Activated CD8-positive, alpha-beta memory T cell treated with anti-CD3 and anti-CD28 coated beads, Interleukin-2, amount 10 ng/mL, durations not matched to agents 7 days and 5 days (primary cell): Measurements from ENCODE around the gene MCUB. TPM values are rescaled to one million over a fixed set of nuclear protein-coding genes. Genes with fewer than 3 reads are reported as not detected.
A peak's percentile ranks its signal among the peaks of the same experiment; 100 is the strongest.

Experiments
- ATAC-seq: fragments of 150-1000 bp; cut with Tn5 transposase; one replicate; pipeline ENCODE4 v1.10.0; 2021; ENCODE audit warnings: moderate library complexity
- CTCF ChIA-PET: fragments of 350-600 bp; sonication (Branson Sonifier 250); formaldehyde crosslinking; loops from one replicate; lab custom pipeline; 2021; ENCODE audit warnings: antibody characterized with exemption; lab: Charles Lee
- DNase-seq: peaks from one replicate; pipeline ENCODE4 v3.0.0-alpha.2; 2020
- H3K27ac Mint-ChIP-seq: one replicate; pipeline ENCODE4 v1.8.0; 2021; ENCODE audit warnings: mild to moderate bottlenecking, mixed read lengths
- H3K27me3 Mint-ChIP-seq: one replicate; pipeline ENCODE4 v1.8.0; 2021; ENCODE audit warnings: mixed read lengths
- H3K36me3 Mint-ChIP-seq: one replicate; pipeline ENCODE4 v1.8.0; 2021; ENCODE audit warnings: mild to moderate bottlenecking, mixed read lengths
- H3K4me1 Mint-ChIP-seq: one replicate; pipeline ENCODE4 v1.8.0; 2021; ENCODE audit warnings: mixed read lengths
- H3K4me3 Mint-ChIP-seq: one replicate; pipeline ENCODE4 v1.8.0; 2021; ENCODE audit warnings: mild to moderate bottlenecking, moderate library complexity, mixed read lengths
- H3K9me3 Mint-ChIP-seq: one replicate; pipeline ENCODE4 v1.8.0; 2022; ENCODE audit warnings: low read depth, mixed read lengths
- total RNA-seq, 2 experiments: library from RNA; stranded (reverse); gene quantifications; one replicate each; pipeline ENCODE4 v1.2.3, GENCODE V29; 2021

Gene MCUB
- total RNA-seq, 2 experiments from 2014 or later, result 51.2 to 65.5 TPM

DNA sequence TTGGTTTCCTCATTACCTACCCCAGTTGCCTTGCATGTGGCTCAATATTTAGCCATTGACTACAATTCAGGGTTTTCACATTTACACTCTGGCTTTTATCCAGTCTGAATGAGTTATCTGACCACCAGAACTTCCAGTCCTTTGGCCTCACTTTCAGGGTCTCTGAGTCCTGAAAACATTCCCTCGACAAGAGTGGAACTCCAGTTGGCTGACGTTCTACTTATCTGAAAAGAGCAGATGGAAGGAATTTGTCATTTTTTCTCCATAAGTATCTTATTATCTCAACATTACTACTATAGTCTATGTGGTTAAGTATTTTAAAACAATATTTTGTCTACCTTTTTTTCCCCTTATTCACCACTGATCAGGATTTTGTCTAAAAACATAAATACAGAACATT is 148.4 kb downstream of the MCUB start:
- no peaks in the 10 kb centered on the region for H3K27me3 Mint-ChIP-seq
- CTCF ChIA-PET, result no interaction called here
- no peak overlapping the region for H3K27ac Mint-ChIP-seq

GRCh38 chr4:109708990-109709389 is 148.9 kb downstream of the MCUB start:
- DNase-seq (no peak), ATAC-seq (no peak)
- H3K4me3 Mint-ChIP-seq, result no peak overlapping the region
- H3K9me3 Mint-ChIP-seq, result no peaks in the 10 kb centered on the region
- CTCF ChIA-PET, result no interaction called here
- peaks cover 7% of the 10 kb centered on the region for H3K36me3 Mint-ChIP-seq
- H3K4me1 Mint-ChIP-seq, result peaks cover 2% of the 10 kb centered on the region
- no peak overlapping the region for H3K27ac Mint-ChIP-seq
- H3K27me3 Mint-ChIP-seq, result no peaks in the 10 kb centered on the region

More for the DNA sequence above, 148.4 kb downstream of the MCUB start:
- Mint-ChIP-seq H3K36me3 (peaks cover 7% of the 10 kb centered on the region), H3K4me3 (no peak overlapping the region), H3K9me3 (no peaks in the 10 kb centered on the region), H3K4me1 (peaks cover 6% of the 10 kb centered on the region)
- ATAC-seq (no peak), DNase-seq (no peak)

DNA sequence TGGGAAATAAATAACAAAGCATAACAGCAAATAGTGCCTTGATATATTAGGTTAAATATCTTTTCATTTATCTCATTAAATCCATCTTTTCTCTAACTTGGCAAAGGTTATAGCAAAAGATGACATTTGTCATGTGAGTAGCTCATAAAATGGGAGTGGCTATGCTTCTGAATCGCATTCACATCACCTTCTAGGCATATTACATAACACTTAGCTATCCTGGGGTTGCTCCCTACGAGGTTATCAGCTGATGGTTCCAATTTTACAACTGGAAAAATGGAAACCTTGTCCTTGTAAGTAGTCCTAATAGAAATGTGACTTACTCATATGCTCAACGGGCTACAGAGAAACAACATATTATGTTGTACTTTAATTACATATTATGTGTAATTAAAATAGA is 153.5 kb downstream of the MCUB start:
- ATAC-seq (no peak), DNase-seq (no peak)
- Mint-ChIP-seq H3K36me3 (peaks cover 21% of the 10 kb centered on the region), H3K4me1 (no peaks in the 10 kb centered on the region), H3K9me3 (no peaks in the 10 kb centered on the region), H3K4me3 (no peak overlapping the region), H3K27me3 (no peaks in the 10 kb centered on the region), H3K27ac (no peak overlapping the region)
- CTCF ChIA-PET, result interaction anchor here (1.3 kb wide), 1 partner anchor 11 kb away, joined by 4 read pairs; no protein-coding TSS in a partner anchor

- Mint-ChIP-seq H3K27me3 (no peaks in the 10 kb centered on the region), H3K9me3 (no peaks in the 10 kb centered on the region)
- CTCF ChIA-PET, result no interaction called here
Measured at GRCh38 chr4:109718759-109719158, 158.7 kb downstream of the MCUB start.

GRCh38 chr4:109719604-109720003 is 159.6 kb downstream of the MCUB start:
- Mint-ChIP-seq H3K27me3 (no peaks in the 10 kb centered on the region), H3K9me3 (no peaks in the 10 kb centered on the region), H3K27ac (no peak overlapping the region), H3K4me3 (no peak overlapping the region), H3K36me3 (peaks cover 27% of the 10 kb centered on the region), H3K4me1 (no peaks in the 10 kb centered on the region)
- ATAC-seq (no peak), DNase-seq (no peak)
- CTCF ChIA-PET, result no interaction called here

More at GRCh38 chr4:109718759-109719158, 158.7 kb downstream of the MCUB start:
- peaks cover 24% of the 10 kb centered on the region for H3K36me3 Mint-ChIP-seq
- H3K27ac Mint-ChIP-seq, result no peak overlapping the region
- H3K4me1 Mint-ChIP-seq, result no peaks in the 10 kb centered on the region
- DNase-seq, result no peak
- no peak for ATAC-seq
- H3K4me3 Mint-ChIP-seq, result no peak overlapping the region

GRCh38 chr4:109721033-109721432 is 161.0 kb downstream of the MCUB start:
- Mint-ChIP-seq H3K4me3 (no peak overlapping the region), H3K27ac (no peak overlapping the region), H3K4me1 (no peaks in the 10 kb centered on the region), H3K27me3 (no peaks in the 10 kb centered on the region), H3K36me3 (peaks cover 30% of the 10 kb centered on the region), H3K9me3 (no peaks in the 10 kb centered on the region)
- ATAC-seq (no peak), DNase-seq (no peak)
- CTCF ChIA-PET, result no interaction called here

DNA sequence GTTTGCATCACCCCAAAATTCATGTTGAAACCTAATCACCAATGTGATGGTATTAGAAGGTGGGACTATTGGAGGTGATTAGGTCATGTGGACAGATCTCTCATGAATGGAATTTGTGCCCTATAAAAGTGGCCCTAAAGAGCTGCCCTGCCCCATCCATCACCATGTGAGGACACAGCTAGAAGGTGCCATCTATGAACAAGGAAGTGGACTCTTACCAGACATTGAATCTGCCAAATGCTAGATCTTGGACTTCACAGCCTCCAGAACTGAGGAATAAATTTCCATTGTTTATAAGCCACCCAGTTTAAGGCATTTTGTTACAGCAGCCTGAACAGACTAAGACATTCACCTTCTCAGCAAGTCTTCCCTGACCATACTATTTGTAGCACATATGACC is 162.3 kb downstream of the MCUB start:
- H3K27me3 Mint-ChIP-seq, result no peaks in the 10 kb centered on the region
- CTCF ChIA-PET, result no interaction called here
- DNase-seq (no peak), ATAC-seq (no peak)
- H3K36me3 Mint-ChIP-seq, result peaks cover 25% of the 10 kb centered on the region
- no peaks in the 10 kb centered on the region for H3K4me1 Mint-ChIP-seq
- H3K27ac Mint-ChIP-seq, result no peak overlapping the region
- no peak overlapping the region for H3K4me3 Mint-ChIP-seq
- no peaks in the 10 kb centered on the region for H3K9me3 Mint-ChIP-seq

DNA sequence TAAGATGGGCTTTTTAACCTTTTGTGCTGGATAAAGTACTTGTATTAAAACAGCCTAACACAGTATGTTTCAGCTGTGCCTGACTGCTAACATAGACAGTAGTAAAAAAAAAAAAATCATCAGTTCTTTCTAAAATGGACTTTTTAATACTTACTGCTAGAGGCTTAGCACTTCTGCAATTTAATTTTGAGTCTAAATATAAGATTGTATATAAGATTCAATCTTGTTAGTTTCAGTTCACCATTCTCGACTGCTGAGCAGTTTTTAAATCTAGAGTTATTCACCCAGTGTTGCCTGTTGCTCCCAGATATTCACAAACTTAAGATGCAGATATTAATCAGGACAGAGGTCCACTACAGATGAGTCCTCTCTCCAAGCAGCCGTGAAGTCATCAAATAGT is 163.1 kb downstream of the MCUB start:
- ATAC-seq (no peak), DNase-seq (no peak)
- peaks cover 27% of the 10 kb centered on the region for H3K36me3 Mint-ChIP-seq
- no peaks in the 10 kb centered on the region for H3K9me3 Mint-ChIP-seq
- H3K4me3 Mint-ChIP-seq, result no peak overlapping the region
- H3K4me1 Mint-ChIP-seq, result peaks cover 4% of the 10 kb centered on the region
- no peaks in the 10 kb centered on the region for H3K27me3 Mint-ChIP-seq
- CTCF ChIA-PET, result no interaction called here
- no peak overlapping the region for H3K27ac Mint-ChIP-seq

GRCh38 chr4:109728385-109728784 is 168.3 kb downstream of the MCUB start:
- no peak for DNase-seq
- Mint-ChIP-seq H3K36me3 (peaks cover 17% of the 10 kb centered on the region), H3K27ac (no peak overlapping the region), H3K27me3 (no peaks in the 10 kb centered on the region), H3K4me1 (peaks cover 18% of the 10 kb centered on the region), H3K9me3 (no peaks in the 10 kb centered on the region), H3K4me3 (no peak overlapping the region)
- CTCF ChIA-PET, result interaction anchor here (2.8 to 4.2 kb wide), 2 partner anchors 26 to 295 kb away, joined by 12 to 24 read pairs; partner anchors contain the start of genes CASP6 and SEC24B
- ATAC-seq, result no peak

DNA sequence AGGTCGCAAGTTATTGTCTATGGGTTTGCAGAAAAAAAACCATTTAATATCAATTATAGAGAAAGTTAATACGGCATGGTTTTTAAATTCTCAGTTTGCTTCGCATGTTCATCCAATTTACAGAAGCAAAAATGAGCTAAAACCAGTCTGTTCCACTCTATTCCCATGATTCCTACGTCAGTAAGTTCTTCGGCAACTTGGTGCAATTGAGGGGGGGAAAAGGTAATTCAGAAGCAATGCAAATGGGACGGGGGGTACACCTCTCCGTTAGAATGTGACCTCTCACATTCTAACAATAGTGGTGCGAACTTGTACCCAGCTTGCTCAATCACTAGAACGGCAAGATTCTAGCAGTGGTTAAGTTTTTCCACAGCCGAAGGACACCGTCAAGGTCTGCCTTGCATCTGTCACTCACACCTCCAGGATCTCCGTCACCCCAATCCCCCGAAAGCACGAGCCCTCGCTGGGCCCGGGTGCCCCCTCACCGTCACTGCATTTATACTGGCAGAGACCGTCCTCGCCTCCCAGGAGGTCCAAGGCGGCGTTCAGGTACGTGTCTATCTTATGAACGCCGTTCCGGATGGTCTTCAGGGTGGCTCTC is 169.2 kb downstream of the MCUB start:
- Mint-ChIP-seq H3K27ac (peak overlapping the region; percentile 71), H3K36me3 (peaks cover 15% of the 10 kb centered on the region), H3K4me1 (peaks cover 18% of the 10 kb centered on the region), H3K9me3 (no peaks in the 10 kb centered on the region), H3K4me3 (peak overlapping the region; percentile 87), H3K27me3 (no peaks in the 10 kb centered on the region)
- ATAC-seq (no peak), DNase-seq (no peak)
- CTCF ChIA-PET, result interaction anchor here (1.0 to 4.2 kb wide), 4 partner anchors 11 to 296 kb away, joined by 3 to 24 read pairs (median 8); partner anchors contain the start of genes CASP6 and SEC24B

- H3K9me3 Mint-ChIP-seq, result no peaks in the 10 kb centered on the region
- ATAC-seq (peak; percentile 89), DNase-seq (peak; percentile 72)
- peak within 1 kb of the TSS; percentile 83 for H3K27ac Mint-ChIP-seq
- H3K4me3 Mint-ChIP-seq, result peak within 1 kb of the TSS; percentile 87
- CTCF ChIA-PET, result interaction anchor here (0.8 to 4.2 kb wide), 8 partner anchors 10 to 297 kb away, joined by 3 to 24 read pairs (median 3); partner anchors contain the start of genes CASP6 and SEC24B
- peaks cover 18% of the 10 kb centered on the region for H3K4me1 Mint-ChIP-seq
- H3K36me3 Mint-ChIP-seq, result peaks cover 11% of the 10 kb centered on the region
- H3K27me3 Mint-ChIP-seq, result no peaks in the 10 kb centered on the region
Measured at GRCh38 chr4:109729718-109730618, 169.9 kb downstream of the MCUB start, which contains the start of gene PLA2G12A. TSS of gene PLA2G12A (minus strand) at chr4:109730070. CDS start at chr4:109729809, 261 bp downstream.

DNA sequence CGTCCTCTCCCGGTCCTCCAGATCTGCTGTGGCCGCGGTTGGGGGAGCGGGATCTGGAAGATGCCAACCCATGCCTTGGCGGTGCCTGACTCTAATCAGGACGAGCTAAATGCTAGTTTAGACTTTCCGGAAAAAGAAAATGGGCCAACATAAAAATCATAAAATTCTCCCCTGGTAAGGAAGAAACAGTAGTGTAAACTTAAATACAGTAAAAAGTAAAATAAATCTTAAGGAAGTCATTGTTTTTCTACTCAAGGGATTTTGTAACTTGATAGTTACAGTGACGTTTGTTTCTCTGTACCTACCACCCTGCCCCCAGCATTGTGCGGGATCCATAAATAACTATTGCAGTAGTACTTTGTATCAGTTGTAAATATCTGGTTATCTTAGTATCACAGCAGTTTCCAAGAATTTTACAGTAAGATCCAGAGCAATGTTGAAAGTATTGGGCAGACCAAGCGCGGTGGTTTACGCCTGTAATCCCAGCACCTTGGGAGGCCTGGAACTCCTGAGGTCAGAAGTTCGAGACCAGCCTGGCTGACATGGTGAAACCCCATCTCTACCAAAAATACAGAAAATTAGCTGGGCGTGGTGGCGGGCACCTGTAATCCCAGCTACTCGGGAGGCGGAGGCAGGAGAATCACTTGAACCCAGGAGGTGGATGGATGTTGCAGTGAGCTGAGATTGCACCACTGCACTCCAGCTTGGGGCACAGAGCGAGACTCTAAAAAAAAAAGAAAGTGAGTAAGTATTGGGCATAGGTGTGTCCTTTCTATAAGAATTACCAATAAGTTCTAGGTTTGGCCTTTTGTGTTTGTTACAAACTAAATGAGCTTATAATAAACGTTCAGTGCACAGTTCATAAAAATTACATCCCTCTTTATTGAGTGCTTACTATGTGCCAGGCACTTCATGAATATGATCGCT is 170.8 kb downstream of the MCUB start:
- H3K4me3 Mint-ChIP-seq, result peak overlapping the region; percentile 87
- peak overlapping the region; percentile 83 for H3K27ac Mint-ChIP-seq

More for the DNA sequence above, 170.8 kb downstream of the MCUB start:
- H3K4me1 Mint-ChIP-seq, result peaks cover 18% of the 10 kb centered on the region
- peaks cover 10% of the 10 kb centered on the region for H3K36me3 Mint-ChIP-seq
- no peak for ATAC-seq
- H3K27me3 Mint-ChIP-seq, result no peaks in the 10 kb centered on the region
- no peak for DNase-seq
- H3K9me3 Mint-ChIP-seq, result no peaks in the 10 kb centered on the region
- CTCF ChIA-PET, result interaction anchor here (0.8 to 4.2 kb wide), 6 partner anchors 12 to 298 kb away, joined by 3 to 24 read pairs (median 4); partner anchors contain the start of genes CASP6 and SEC24B
